ENCODE measurements around the gene SNX3.

The SNX3 gene

DNA sequence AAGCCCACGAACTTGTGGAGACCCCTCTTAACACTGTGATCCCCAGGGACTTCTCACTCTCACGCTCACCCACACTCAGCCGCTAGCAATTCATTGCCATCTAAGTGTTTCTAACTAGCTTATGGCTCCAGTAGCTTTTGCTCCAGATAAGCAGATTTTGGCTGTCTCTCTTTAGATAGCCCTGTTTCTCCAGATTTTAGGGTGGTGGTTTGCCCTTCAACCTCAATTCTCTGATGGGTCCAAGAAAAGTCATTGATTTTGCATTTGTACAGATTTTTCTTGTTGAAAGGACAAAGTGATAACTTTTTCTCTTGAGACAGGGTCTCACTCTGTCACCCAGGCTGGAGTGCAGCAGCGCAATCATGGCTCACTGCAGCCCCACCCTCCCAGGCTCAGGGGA, 53.8 kb downstream of the SNX3 start:
- no peaks in the 10 kb centered on the region for H3K4me1 ChIP-seq (ENCODE audit: control insufficient read depth, insufficient read depth, low read length)
- no peak overlapping the region for H3K4me3 ChIP-seq (ENCODE audit: low read depth, low read length)
- no peaks in the 10 kb centered on the region for H3K9me3 ChIP-seq (ENCODE audit: control insufficient read depth, insufficient read depth, low read depth, low read length)
- H3K36me3 ChIP-seq (ENCODE audit: control insufficient read depth in 2 of 2, insufficient read depth in 1 of 2, low read length in 2 of 2): peaks cover 0 to 35% of the 10 kb centered on the region in 2 experiments; a peak in 2 of 3 replicates
- no peak for TF ChIP-seq ZNF324 (tag by site-specific recombination; IDR thresholded peaks at IDR 0.05)
- TF ChIP-seq, protein P1, sequence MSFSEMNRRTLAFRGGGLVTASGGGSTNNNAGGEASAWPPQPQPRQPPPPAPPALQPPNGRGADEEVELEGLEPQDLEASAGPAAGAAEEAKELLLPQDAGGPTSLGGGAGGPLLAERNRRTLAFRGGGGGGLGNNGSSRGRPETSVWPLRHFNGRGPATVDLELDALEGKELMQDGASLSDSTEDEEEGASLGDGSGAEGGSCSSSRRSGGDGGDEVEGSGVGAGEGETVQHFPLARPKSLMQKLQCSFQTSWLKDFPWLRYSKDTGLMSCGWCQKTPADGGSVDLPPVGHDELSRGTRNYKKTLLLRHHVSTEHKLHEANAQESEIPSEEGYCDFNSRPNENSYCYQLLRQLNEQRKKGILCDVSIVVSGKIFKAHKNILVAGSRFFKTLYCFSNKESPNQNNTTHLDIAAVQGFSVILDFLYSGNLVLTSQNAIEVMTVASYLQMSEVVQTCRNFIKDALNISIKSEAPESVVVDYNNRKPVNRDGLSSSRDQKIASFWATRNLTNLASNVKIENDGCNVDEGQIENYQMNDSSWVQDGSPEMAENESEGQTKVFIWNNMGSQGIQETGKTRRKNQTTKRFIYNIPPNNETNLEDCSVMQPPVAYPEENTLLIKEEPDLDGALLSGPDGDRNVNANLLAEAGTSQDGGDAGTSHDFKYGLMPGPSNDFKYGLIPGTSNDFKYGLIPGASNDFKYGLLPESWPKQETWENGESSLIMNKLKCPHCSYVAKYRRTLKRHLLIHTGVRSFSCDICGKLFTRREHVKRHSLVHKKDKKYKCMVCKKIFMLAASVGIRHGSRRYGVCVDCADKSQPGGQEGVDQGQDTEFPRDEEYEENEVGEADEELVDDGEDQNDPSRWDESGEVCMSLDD (tag by site-specific recombination; IDR thresholded peaks at IDR 0.05): no peak
- TF ChIP-seq, protein P2, sequence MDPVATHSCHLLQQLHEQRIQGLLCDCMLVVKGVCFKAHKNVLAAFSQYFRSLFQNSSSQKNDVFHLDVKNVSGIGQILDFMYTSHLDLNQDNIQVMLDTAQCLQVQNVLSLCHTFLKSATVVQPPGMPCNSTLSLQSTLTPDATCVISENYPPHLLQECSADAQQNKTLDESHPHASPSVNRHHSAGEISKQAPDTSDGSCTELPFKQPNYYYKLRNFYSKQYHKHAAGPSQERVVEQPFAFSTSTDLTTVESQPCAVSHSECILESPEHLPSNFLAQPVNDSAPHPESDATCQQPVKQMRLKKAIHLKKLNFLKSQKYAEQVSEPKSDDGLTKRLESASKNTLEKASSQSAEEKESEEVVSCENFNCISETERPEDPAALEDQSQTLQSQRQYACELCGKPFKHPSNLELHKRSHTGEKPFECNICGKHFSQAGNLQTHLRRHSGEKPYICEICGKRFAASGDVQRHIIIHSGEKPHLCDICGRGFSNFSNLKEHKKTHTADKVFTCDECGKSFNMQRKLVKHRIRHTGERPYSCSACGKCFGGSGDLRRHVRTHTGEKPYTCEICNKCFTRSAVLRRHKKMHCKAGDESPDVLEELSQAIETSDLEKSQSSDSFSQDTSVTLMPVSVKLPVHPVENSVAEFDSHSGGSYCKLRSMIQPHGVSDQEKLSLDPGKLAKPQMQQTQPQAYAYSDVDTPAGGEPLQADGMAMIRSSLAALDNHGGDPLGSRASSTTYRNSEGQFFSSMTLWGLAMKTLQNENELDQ (tag by site-specific recombination; IDR thresholded peaks at IDR 0.05; ENCODE audit: low read depth): no peak
- TF ChIP-seq ZBTB21 (tag by site-specific recombination; IDR thresholded peaks at IDR 0.05): no peak
- TF ChIP-seq, protein P3, sequence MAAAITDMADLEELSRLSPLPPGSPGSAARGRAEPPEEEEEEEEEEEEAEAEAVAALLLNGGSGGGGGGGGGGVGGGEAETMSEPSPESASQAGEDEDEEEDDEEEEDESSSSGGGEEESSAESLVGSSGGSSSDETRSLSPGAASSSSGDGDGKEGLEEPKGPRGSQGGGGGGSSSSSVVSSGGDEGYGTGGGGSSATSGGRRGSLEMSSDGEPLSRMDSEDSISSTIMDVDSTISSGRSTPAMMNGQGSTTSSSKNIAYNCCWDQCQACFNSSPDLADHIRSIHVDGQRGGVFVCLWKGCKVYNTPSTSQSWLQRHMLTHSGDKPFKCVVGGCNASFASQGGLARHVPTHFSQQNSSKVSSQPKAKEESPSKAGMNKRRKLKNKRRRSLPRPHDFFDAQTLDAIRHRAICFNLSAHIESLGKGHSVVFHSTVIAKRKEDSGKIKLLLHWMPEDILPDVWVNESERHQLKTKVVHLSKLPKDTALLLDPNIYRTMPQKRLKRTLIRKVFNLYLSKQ (tag by site-specific recombination; IDR thresholded peaks at IDR 0.05; ENCODE audit: borderline replicate concordance): no peak
- TF ChIP-seq ZNF664 (tag by site-specific recombination; IDR thresholded peaks at IDR 0.05): no peak
- TF ChIP-seq, protein P4, sequence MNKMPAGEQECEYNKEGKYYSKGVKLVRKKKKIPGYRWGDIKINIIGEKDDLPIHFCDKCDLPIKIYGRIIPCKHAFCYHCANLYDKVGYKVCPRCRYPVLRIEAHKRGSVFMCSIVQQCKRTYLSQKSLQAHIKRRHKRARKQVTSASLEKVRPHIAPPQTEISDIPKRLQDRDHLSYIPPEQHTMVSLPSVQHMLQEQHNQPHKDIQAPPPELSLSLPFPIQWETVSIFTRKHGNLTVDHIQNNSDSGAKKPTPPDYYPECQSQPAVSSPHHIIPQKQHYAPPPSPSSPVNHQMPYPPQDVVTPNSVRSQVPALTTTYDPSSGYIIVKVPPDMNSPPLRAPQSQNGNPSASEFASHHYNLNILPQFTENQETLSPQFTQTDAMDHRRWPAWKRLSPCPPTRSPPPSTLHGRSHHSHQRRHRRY (tag by site-specific recombination; IDR thresholded peaks at IDR 0.05): no peak
- no peak for TF ChIP-seq ZNF510 (tag by site-specific recombination; IDR thresholded peaks at IDR 0.05; ENCODE audit: insufficient replicate concordance)
- TF ChIP-seq ZNF585B (tag by site-specific recombination; IDR thresholded peaks at IDR 0.05): no peak
- TF ChIP-seq, protein P5, sequence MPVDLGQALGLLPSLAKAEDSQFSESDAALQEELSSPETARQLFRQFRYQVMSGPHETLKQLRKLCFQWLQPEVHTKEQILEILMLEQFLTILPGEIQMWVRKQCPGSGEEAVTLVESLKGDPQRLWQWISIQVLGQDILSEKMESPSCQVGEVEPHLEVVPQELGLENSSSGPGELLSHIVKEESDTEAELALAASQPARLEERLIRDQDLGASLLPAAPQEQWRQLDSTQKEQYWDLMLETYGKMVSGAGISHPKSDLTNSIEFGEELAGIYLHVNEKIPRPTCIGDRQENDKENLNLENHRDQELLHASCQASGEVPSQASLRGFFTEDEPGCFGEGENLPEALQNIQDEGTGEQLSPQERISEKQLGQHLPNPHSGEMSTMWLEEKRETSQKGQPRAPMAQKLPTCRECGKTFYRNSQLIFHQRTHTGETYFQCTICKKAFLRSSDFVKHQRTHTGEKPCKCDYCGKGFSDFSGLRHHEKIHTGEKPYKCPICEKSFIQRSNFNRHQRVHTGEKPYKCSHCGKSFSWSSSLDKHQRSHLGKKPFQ (tag by site-specific recombination; IDR thresholded peaks at IDR 0.05): no peak
- TF ChIP-seq ZNF658 (tag by site-specific recombination; IDR thresholded peaks at IDR 0.05): no peak
- ChIA-PET POLR2A (no interaction called here), CTCF (interaction anchor here (0.7 to 2.0 kb wide), 4 partner anchors 49 to 285 kb away, joined by 3 to 6 read pairs (median 3); no protein-coding TSS in a partner anchor)
- no peak overlapping the region for H3K27ac ChIP-seq (ENCODE audit: extremely low read depth, low read depth, low read length)

DNA sequence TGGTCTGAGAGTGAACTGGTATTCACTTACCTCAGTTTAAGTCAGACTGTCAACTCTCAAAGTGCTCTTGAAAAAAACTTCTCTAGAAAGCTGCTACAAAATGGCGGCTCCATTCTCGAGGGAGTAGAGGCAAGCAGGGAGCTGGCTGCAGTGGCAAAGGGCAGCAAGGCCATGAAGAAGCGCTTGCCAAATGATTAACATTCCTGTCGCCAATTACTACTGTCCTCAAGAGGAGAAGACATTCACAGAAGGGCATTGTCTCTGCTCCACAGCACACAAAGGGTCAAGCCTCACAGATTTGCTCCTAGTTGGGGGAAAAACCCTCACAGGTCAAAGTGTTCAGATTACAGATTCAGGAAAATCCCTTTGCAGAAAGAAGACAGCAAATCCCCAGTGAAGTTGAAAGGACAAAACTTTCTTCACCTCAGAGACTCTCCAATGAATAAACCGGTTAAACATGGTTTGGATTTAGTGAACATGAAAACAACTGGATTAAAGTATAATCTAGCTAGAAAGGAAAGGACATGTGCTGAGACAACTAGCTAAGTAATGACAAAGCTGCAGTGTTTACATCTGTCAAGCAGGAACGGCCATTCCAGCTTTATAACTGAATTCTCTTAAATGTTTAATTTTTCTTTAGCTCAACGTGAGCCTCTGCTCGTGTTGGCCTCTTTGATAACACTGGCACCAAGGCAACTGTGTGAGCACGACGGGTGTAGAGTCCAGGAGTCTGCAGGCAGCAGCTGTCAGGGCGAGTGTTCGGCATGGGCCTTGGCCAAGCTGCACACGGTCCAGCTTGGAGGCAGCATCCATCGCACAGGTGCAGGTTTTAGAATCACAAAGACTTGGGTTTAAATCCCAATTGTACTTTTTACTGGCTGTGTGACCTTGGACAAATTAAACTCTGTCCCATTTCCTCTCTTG, 57.4 kb downstream of the SNX3 start:
- Histone ChIP-seq H3K9me3 (ENCODE audit: control insufficient read depth, insufficient read depth, low read depth, low read length) (no peaks in the 10 kb centered on the region), H3K36me3 (ENCODE audit: control insufficient read depth in 2 of 2, insufficient read depth in 1 of 2, low read length in 2 of 2) (peaks cover 0 to 9% of the 10 kb centered on the region in 2 experiments; a peak in 2 of 3 replicates), H3K27ac (ENCODE audit: extremely low read depth, low read depth, low read length) (no peak overlapping the region), H3K4me3 (ENCODE audit: low read depth, low read length) (no peak overlapping the region), H3K4me1 (ENCODE audit: control insufficient read depth, insufficient read depth, low read length) (no peaks in the 10 kb centered on the region)
- CTCF ChIA-PET: interaction anchor here (1.3 kb wide), 1 partner anchor 288 kb away, joined by 4 read pairs; no protein-coding TSS in a partner anchor
- POLR2A ChIA-PET: no interaction called here
- TF ChIP-seq ZNF76 (tag by site-specific recombination; IDR thresholded peaks at IDR 0.05; ENCODE audit: borderline replicate concordance, low read depth) (no peak), GLIS1 (tag by site-specific recombination; IDR thresholded peaks at IDR 0.05) (no peak), FEZF1 (tag by site-specific recombination; IDR thresholded peaks at IDR 0.05) (no peak), WT1 (tag by site-specific recombination; IDR thresholded peaks at IDR 0.05) (no peak), ZNF561 (tag by site-specific recombination; IDR thresholded peaks at IDR 0.05; ENCODE audit: borderline replicate concordance) (no peak), ZBTB21 (tag by site-specific recombination; IDR thresholded peaks at IDR 0.05) (no peak), PRDM1 (tag by site-specific recombination; IDR thresholded peaks at IDR 0.05) (no peak)
- TF ChIP-seq, protein P6, sequence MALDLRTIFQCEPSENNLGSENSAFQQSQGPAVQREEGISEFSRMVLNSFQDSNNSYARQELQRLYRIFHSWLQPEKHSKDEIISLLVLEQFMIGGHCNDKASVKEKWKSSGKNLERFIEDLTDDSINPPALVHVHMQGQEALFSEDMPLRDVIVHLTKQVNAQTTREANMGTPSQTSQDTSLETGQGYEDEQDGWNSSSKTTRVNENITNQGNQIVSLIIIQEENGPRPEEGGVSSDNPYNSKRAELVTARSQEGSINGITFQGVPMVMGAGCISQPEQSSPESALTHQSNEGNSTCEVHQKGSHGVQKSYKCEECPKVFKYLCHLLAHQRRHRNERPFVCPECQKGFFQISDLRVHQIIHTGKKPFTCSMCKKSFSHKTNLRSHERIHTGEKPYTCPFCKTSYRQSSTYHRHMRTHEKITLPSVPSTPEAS (tag by site-specific recombination; IDR thresholded peaks at IDR 0.05): no peak
- TF ChIP-seq, protein P1 (tag by site-specific recombination; IDR thresholded peaks at IDR 0.05): no peak

Data from HEK293 (cell line).